KOPT-K1 (cell line): ENCODE results near the gene COL27A1.
"Not testable (repeated sequence)": the region's sequence is repeated elsewhere in the genome, so short reads cannot be mapped to it uniquely, and the experiment has no call there.

Experiments
- H3K27ac ChIP-seq: fragments of 200-600 bp; sonication (generic); 2 replicates; pipeline ENCODE4 v1.5.1; 2016; ENCODE audit warnings: antibody characterized with exemption, mild to moderate bottlenecking, low read depth, low read length; ENCODE audit not compliant: poor library complexity, severe bottlenecking
- H3K36me3 ChIP-seq: fragments of 200-600 bp; sonication (generic); 2 replicates; pipeline ENCODE4 v1.5.1; 2017; ENCODE audit warnings: antibody characterized with exemption, mild to moderate bottlenecking, low read length, moderate library complexity; ENCODE audit not compliant: insufficient read depth
- H3K9me3 ChIP-seq: fragments of 200-600 bp; sonication (generic); 2 replicates; pipeline ENCODE4 v1.5.1; 2017; ENCODE audit warnings: antibody characterized with exemption, low read length, mild to moderate bottlenecking; ENCODE audit not compliant: insufficient read depth, poor library complexity, severe bottlenecking

Gene COL27A1

DNA sequence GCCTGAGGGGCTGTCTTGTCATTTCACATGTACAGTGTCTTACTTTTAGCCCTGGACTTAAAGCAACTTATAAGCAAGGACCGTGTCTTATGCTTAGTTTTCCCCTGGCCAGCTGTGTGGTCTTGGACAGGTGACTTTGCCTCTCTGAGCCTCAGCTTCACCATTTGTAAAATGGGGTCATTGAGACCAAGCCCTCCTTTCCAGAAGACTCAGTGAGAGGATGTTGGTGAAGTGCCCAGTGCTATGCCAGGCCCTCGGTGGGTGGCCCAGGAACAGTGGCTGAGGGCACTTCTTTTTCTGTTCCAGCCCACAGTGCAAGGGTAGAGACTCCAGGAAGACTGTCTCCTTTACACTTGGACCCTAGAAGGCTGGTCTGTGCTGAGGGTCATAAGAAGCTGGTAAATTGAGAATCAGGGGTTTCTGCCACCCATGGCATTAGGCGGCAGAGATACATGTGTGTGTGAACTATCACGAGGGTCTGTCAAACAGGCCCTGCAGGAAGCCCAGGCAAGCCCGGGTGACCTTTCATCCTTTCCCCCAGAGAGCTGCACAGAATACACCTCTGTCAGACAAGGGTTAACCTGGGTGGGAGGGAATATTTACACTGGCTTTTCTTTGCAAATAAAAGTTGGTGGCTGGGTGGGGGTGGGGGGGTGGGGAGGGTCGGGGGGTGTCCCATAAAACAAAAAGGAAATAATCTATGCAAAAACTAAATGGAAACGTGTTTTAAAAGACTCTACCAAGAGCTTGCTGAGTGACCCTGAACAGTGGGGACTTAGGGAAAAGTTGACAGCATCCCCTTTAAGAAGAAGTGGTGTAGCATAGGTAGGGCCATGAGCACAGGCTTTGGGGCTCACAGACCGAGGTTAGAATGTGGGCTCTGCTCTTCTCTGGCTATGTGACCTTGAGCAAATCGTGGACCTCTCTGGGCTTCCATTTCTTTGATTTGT is 35.8 kb upstream of the COL27A1 start:
- H3K9me3 ChIP-seq: no peaks in the 10 kb centered on the region
- H3K27ac ChIP-seq: no peak overlapping the region
- no peaks in the 10 kb centered on the region for H3K36me3 ChIP-seq

DNA sequence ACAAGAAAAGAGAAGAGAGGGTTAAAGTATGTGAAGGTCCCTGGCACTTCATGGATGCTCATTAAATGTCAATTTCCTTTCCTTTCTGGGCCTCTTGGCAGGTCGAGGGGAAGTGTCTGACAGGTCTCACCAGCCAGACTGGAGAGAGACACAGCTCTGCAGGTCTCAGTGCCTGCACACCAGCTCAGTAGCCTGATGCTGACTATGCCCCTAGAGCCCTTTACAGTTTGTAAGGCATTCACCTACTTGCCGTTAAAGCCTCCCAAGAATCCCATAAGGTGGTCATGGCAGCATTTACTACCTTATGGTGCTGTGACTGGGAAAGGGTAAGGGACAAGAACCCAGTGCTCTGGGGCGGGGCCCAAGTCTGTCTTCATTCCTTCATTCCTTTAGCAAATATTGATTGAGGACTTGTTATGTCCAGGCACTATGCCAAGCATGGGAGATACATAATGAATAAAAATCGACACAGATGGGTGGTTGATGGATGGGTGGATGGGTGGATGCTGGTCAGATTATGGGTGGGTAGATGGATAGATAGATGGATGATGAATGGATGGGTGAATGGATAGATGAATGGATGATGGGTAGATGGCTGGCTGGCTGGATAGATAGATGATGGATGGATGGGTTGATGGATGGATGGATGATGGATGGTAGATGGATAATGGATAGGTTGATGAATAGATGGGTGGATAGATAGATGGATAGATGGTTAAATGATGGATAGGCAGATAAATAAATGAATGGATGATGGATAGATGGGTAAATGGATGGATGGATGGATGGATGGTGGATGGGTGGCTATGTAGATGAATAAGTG is 34.9 kb upstream of the COL27A1 start:
- H3K36me3 ChIP-seq: no peaks in the 10 kb centered on the region
- no peak overlapping the region for H3K27ac ChIP-seq
- no peaks in the 10 kb centered on the region for H3K9me3 ChIP-seq

- Histone ChIP-seq H3K27ac (no peak overlapping the region), H3K36me3 (no peaks in the 10 kb centered on the region), H3K9me3 (no peaks in the 10 kb centered on the region)
Observed at GRCh38 chr9:114121227-114122135, 33.9 kb upstream of the COL27A1 start.

- Histone ChIP-seq H3K27ac (no peak overlapping the region), H3K9me3 (no peaks in the 10 kb centered on the region), H3K36me3 (no peaks in the 10 kb centered on the region)
Observed at GRCh38 chr9:114122136-114123027, 33.0 kb upstream of the COL27A1 start.

- Histone ChIP-seq H3K9me3 (no peaks in the 10 kb centered on the region), H3K27ac (no peak overlapping the region)
Observed at GRCh38 chr9:114123031-114123977, 32.0 kb upstream of the COL27A1 start.

GRCh38 chr9:114124138-114124537 is 31.2 kb upstream of the COL27A1 start:
- no peaks in the 10 kb centered on the region for H3K9me3 ChIP-seq
- H3K27ac ChIP-seq: no peak overlapping the region
- H3K36me3 ChIP-seq: no peaks in the 10 kb centered on the region

More at GRCh38 chr9:114123031-114123977, 32.0 kb upstream of the COL27A1 start:
- no peaks in the 10 kb centered on the region for H3K36me3 ChIP-seq

DNA sequence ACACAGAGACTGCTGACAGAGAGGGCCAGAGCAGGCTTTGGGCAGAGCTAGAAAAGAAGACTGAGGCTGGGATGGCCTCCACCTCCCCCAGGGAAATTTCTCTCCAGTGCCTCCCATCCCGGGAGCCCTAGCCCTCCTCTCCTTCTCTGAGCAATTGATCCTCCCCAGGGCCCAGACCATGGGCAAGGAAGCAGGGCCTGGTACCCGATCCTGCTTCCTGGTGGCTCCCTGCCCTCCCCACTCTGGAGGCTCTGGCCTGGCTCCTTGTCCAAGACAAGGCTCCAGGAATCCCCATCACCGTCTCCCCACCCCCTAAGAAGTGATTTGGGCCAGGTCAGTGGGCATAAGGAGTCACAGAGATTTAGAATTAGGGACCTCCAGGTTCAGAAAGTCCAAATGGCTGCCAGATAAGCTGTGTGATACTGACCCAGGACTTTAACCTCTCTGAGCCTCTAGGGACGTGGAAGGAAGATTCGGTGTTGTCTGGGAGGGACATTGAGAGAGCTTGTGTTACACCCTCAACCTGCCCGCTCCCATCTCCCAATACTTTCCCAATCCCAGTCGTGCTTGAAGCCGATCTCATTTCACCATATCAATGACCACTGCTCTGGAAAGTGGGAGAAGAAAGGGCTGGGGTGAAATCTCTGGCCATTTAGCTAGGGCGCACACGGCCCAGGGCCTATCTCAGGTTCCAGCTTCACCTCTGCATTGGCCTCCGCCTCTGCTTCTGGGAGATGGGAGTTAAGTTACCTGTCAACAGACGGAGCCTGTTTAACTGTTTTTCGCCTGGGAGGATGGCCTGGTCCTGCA is 30.5 kb upstream of the COL27A1 start:
- H3K36me3 ChIP-seq: no peaks in the 10 kb centered on the region
- no peak overlapping the region for H3K27ac ChIP-seq
- H3K9me3 ChIP-seq: no peaks in the 10 kb centered on the region

DNA sequence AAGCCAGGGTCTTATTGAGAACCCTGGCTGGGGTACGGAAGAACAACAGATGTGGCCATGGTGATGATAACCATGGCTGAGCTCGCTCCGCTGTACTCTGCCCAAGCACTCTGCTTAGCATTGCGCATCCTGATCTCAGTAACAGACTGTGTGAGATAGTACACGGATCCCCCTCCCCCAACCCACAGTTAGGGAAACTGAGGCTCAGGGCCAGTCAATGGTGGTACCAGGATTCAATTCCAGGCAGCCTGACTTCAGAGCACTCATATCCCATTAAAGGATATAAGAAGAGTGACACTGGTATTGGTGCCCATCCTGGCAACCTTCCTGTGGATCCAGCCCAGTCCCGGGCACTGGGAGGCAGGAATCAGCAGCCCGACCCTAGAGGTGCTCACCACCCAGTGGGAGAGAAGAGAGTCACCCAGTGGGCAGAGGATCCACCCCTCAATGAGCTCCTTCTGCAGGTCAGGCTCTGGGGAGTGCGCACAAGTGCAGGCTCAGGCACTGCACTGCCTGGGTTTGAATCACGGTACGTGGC is 29.8 kb upstream of the COL27A1 start:
- Histone ChIP-seq H3K36me3 (no peaks in the 10 kb centered on the region), H3K27ac (no peak overlapping the region), H3K9me3 (no peaks in the 10 kb centered on the region)

GRCh38 chr9:114126247-114127060 is 28.9 kb upstream of the COL27A1 start:
- Histone ChIP-seq H3K36me3 (no peaks in the 10 kb centered on the region), H3K9me3 (no peaks in the 10 kb centered on the region), H3K27ac (no peak overlapping the region)

DNA sequence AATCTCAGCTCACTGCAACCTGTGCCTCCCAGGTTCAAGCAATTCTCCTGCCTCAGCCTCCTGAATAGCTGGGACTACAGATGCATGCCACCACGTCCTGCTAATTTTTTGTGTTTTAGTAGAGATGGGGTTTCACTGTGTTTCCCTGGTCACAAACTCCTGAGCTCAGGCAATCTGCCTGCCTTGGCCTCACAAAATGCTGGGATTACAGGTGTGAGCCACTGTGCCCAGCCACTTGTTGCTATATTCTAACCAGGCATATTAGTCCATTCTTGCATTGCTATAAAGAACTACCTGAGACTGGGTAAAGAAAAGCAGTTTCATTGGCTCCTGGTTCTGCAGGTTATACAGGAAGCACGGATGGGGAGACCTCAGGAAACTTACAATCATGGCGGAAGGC is 26.6 kb upstream of the COL27A1 start:
- H3K9me3 ChIP-seq, H3K27ac ChIP-seq, H3K36me3 ChIP-seq: not testable (repeated sequence)

GRCh38 chr9:114130141-114130540 is 25.2 kb upstream of the COL27A1 start:
- H3K9me3 ChIP-seq: no peaks in the 10 kb centered on the region
- H3K36me3 ChIP-seq: no peaks in the 10 kb centered on the region
- H3K27ac ChIP-seq: no peak overlapping the region
